GM23338 (cell line): ENCODE measurements around the gene GAPT. TPM values are rescaled to one million over a fixed set of nuclear protein-coding genes. Genes with fewer than 3 reads are reported as not detected.

Source experiments
- EZH2 ChIP-seq: fragments of 200-600 bp; sonication (generic); IDR thresholded peaks from one replicate; pipeline ENCODE4 v1.8.0; 2017; ENCODE audit warnings: antibody characterized with exemption, mild to moderate bottlenecking, low read depth; ENCODE audit not compliant: unreplicated experiment
- POLR2AphosphoS5 ChIP-seq: IDR thresholded peaks from 2 replicates; pipeline ENCODE4 v1.6.1; 2016; ENCODE audit warnings: antibody characterized with exemption, low read depth
- microRNA-seq: library from miRNA; unstranded; fragments of <30 nt; microRNA quantifications from one replicate; pipeline ENCODE4, GENCODE V29; 2017
- polyA plus RNA-seq: library from polyadenylated mRNA; unstranded; fragments of >200 nt; fragmentation: Nextera tagmentation; extraction: Ambion mirVana; gene quantifications from 2 replicates; pipeline ENCODE4 v1.2.1, GENCODE V29; 2016
- small RNA-seq: library from RNA; depleted of rRNA; stranded (forward); fragments of <200 nt; gene quantifications from one replicate; pipeline ENCODE3, GENCODE V24; 2014; ENCODE audit warnings: low replicate concordance
- total RNA-seq: library from RNA; depleted of rRNA; stranded (reverse); fragments of >200 nt; shearing (Covaris generic); gene quantifications from 2 replicates; pipeline ENCODE4 v1.2.3, GENCODE V29; 2014; rRNA removed
- TF ChIP-seq, protein P1 (sequence below): fragments of 250-450 bp; sonication (Bioruptor Pico); IDR thresholded peaks from 2 replicates; pipeline ENCODE4 v1.5.0; 2020; ENCODE audit warnings: mild to moderate bottlenecking, moderate library complexity

The GAPT gene
- total and polyA plus RNA-seq, 2 experiments from 2014 or later: not detected

DNA sequence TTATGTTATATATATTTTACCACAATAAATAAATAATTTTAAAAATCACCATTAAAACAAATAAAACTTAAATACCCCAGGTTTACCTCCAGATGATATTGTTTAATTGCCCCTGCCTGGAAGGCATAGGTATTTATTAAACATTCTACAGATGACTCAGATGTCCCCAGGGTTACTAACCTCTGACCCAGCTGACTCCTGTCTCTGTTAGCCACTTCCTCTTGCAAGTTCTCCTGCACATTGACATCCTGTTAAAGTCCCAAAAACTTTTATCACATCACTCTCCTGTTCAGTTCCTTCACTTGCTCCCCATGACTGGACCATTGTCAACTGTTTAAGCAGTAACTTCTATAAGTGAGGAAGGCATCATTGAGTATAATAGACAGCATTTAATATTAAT lies 54.7 kb downstream of the GAPT start (continued):
- TF ChIP-seq, protein P1, sequence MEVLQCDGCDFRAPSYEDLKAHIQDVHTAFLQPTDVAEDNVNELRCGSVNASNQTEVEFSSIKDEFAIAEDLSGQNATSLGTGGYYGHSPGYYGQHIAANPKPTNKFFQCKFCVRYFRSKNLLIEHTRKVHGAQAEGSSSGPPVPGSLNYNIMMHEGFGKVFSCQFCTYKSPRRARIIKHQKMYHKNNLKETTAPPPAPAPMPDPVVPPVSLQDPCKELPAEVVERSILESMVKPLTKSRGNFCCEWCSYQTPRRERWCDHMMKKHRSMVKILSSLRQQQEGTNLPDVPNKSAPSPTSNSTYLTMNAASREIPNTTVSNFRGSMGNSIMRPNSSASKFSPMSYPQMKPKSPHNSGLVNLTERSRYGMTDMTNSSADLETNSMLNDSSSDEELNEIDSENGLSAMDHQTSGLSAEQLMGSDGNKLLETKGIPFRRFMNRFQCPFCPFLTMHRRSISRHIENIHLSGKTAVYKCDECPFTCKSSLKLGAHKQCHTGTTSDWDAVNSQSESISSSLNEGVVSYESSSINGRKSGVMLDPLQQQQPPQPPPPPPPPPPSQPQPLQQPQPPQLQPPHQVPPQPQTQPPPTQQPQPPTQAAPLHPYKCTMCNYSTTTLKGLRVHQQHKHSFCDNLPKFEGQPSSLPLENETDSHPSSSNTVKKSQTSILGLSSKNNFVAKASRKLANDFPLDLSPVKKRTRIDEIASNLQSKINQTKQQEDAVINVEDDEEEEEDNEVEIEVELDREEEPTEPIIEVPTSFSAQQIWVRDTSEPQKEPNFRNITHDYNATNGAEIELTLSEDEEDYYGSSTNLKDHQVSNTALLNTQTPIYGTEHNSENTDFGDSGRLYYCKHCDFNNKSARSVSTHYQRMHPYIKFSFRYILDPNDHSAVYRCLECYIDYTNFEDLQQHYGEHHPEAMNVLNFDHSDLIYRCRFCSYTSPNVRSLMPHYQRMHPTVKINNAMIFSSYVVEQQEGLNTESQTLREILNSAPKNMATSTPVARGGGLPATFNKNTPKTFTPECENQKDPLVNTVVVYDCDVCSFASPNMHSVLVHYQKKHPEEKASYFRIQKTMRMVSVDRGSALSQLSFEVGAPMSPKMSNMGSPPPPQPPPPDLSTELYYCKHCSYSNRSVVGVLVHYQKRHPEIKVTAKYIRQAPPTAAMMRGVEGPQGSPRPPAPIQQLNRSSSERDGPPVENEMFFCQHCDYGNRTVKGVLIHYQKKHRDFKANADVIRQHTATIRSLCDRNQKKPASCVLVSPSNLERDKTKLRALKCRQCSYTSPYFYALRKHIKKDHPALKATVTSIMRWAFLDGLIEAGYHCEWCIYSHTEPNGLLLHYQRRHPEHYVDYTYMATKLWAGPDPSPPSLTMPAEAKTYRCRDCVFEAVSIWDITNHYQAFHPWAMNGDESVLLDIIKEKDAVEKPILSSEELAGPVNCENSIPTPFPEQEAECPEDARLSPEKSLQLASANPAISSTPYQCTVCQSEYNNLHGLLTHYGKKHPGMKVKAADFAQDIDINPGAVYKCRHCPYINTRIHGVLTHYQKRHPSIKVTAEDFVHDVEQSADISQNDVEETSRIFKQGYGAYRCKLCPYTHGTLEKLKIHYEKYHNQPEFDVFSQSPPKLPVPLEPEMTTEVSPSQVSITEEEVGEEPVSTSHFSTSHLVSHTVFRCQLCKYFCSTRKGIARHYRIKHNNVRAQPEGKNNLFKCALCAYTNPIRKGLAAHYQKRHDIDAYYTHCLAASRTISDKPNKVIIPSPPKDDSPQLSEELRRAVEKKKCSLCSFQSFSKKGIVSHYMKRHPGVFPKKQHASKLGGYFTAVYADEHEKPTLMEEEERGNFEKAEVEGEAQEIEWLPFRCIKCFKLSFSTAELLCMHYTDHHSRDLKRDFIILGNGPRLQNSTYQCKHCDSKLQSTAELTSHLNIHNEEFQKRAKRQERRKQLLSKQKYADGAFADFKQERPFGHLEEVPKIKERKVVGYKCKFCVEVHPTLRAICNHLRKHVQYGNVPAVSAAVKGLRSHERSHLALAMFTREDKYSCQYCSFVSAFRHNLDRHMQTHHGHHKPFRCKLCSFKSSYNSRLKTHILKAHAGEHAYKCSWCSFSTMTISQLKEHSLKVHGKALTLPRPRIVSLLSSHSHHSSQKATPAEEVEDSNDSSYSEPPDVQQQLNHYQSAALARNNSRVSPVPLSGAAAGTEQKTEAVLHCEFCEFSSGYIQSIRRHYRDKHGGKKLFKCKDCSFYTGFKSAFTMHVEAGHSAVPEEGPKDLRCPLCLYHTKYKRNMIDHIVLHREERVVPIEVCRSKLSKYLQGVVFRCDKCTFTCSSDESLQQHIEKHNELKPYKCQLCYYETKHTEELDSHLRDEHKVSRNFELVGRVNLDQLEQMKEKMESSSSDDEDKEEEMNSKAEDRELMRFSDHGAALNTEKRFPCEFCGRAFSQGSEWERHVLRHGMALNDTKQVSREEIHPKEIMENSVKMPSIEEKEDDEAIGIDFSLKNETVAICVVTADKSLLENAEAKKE: no peak
- TF ChIP-seq POLR2AphosphoS5: no peak
- no peak for TF ChIP-seq EZH2

Small RNA genes within 50 kb of the gene (microRNA-seq; reads per million reads assigned to microRNA genes)
- not detected for gene MIR548AE2

Small RNA genes within 50 kb of the gene (small RNA-seq; reads per million reads assigned to genes)
- gene MIR548AE2: not detected

Other genes starting within 250 kb of the GAPT start
- 29.4 and 30.0 TPM in 2 replicates for gene PLK2, start 31.3 kb upstream of the GAPT start, total RNA-seq
- 12.0 and 13.5 TPM in 2 replicates for gene PLK2, start 31.3 kb upstream of the GAPT start, polyA plus RNA-seq
- 11.7 and 15.0 TPM in 2 replicates for gene RAB3C, start 91.6 kb downstream of the GAPT start, total RNA-seq
- gene RAB3C, start 91.6 kb downstream of the GAPT start, polyA plus RNA-seq: 27.6 and 30.6 TPM in 2 replicates